ENCODE measurements around the gene MALAT1.

MALAT1 gene

GRCh38 chr11:65540290-65541092 is 41.6 kb downstream of the MALAT1 start:
- no peak for DNase-seq

DNA sequence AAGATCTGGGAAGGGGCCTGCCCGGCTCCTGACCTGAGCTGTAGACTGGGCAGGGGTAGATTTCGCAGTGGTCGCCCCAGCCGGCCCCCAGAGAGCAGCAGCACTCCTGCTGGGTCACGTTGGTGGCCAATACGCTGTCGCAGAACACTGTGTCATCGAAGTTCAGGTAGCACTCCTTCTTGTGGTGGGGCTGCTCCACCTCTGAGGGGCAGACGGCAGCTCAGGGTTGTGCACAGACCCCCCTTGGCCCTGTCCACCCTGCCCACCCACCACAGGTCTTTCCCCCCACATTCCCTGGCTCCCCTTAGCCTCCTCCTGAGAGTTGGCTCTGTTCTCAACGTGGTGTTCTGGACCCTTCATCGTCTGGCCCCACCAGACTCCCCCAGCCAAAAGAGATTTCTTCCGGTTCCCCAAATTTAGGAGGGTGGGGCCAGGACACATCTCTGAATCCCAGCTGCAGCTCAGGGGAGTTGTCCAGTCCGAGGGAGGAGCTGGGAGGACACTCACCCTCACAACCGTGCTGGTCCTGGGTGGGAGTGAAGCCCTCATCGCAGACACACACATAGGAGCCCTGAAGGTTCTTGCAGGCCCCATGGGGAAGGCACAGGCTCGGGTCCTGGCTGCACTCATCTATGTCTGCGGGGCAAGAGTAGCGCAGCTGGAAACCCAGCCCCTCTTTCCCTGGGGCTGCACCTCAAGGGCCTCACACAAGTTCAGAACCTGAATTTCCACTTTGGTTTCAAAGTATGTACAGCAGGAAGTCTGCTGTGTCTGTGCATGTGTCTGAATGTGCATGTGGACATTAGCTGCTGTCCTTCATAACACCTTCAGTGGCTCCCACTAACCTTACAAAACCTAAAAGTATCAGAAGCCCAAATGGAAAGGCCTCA is 42.5 kb downstream of the MALAT1 start:
- no peak for DNase-seq

GRCh38 chr11:65542738-65543390 is 44.0 kb downstream of the MALAT1 start:
- no peak for DNase-seq

DNA sequence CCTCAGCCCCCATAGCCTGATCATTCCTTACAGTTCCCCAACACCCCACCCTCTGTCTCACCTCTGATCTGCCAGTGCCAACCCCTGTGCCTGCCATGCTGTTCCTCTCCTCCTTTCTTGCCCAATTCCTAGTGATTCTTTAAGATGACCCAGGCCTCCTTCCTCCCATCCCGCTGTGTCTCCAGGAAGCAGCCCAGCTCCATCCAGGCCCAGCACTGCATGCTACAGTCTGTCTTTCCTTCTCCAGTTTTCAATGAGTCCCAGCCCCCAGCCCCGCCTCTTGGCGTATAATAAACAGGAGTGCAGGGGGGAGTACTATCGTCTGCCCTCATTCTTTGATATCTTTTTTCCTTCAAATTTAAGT is 47.0 kb downstream of the MALAT1 start:
- no peak for DNase-seq

DNA sequence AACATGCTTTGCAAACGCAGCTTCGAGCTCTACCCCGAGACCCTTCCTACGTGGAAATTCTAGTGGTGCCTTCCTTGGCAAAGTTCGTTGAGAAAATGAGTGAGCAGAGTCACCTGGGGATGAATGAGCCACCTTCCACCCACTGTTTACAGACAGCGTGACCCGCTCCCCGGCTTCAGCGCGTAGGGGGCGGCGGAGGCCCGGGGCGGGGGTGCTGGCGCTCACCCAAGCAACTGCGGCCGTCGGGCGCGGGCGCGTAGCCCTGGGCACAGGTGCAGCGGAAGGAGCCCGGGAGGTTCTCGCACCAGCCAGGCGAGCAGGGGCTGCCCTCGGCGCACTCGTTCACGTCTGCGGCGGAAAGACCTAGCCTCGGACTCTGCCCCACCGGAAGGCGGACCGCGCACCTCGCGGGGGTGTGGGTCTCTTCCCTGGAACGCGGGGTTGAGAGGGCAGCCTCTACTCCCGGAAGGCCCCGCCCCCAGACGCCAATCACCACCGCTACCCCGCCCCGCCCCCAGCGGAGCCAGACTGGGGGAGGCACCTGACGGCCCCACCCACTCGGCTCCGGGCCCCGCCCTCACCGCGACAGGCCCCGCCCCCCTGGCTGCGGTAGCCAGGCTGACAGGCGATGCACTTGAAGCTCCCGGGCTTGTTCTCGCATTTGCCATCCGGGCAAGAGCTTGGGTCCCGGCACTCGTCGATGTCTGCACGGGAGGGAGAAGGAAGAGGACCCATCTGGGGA is 47.5 kb downstream of the MALAT1 start:
- no peak for DNase-seq

DNA sequence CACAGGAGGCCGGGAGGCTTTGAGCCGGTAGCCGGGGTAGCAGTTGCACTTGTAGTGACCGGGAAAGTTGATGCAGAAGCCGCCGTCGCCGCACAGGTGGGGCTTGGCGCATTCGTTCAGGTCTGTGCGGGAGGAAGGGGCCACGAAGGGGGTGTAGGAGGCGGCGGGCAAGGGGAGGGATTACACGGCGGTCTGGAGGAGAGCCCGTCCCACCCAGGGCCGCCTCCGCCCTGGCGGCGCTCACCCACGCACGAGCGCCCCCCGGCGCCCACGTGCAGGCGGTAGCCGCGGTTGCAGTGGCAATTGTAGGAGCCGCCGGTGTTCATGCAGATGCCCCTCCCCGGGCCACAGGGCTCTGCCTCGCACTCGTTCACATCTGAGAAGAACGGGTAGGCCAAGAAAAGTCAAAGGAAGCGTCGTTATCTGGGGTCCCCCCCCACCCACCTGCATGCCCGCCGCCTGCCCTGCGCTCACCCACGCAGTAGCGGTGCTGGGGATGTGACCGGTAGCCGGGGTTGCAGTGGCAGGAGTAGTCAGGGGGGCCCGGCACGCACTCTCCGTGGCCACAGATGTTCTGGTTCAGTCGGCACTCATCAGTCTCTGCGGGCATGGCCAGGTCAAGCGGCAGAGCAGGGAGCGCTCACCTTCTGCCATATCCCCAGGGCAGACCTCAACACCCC is 48.7 kb downstream of the MALAT1 start:
- DNase-seq = no peak

DNA sequence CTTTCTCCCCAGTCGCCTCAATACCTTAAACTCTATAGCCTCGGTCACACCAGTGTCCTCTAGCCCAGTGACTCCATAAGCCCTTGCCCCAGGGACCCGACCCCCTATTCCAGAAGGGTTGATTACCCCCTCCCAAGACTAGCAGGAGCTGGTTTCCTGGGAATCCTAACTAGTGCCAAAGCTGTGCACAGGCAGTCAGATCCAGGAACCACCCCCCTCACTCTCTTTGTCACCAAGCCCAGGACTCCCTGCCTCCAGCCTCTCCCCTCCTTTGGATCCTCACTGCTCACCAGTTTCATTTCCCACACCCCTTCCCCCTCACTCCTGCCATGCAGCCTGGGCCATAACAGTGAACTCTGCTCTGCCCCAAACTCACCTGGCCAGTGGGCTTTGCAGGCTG is 49.5 kb downstream of the MALAT1 start:
- no peak for DNase-seq

GRCh38 chr11:65549096-65549495 is 50.3 kb downstream of the MALAT1 start:
- DNase-seq = no peak

- DNase-seq = no peak
Observed at GRCh38 chr11:65551572-65552387, 52.9 kb downstream of the MALAT1 start.

DNA sequence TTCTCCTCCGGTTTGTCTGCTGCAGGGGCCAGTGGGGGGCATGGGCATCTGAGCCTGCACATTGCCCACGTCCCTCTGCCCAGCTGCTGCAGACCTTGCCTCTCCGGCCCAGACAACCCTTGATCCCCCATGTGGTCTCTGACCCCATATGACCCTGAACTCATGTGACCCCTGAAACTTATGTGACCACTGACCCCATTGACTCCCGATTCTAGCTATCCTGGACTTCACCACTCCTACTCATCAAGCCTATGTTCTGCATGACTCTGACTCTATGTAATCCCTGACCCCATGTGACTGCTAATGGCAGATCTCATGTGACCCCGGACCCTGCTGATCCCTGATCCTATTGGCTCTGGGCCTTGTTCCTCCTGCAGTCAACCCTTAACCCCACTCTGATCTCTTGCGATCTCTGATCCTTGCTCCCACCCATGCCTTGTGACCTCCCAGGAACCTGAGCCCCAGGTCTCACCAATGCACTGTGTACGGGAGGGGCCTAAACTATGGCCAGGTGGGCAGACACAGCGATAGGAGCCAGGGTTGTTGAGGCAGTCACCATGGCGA is 53.6 kb downstream of the MALAT1 start:
- no peak for DNase-seq

DNA sequence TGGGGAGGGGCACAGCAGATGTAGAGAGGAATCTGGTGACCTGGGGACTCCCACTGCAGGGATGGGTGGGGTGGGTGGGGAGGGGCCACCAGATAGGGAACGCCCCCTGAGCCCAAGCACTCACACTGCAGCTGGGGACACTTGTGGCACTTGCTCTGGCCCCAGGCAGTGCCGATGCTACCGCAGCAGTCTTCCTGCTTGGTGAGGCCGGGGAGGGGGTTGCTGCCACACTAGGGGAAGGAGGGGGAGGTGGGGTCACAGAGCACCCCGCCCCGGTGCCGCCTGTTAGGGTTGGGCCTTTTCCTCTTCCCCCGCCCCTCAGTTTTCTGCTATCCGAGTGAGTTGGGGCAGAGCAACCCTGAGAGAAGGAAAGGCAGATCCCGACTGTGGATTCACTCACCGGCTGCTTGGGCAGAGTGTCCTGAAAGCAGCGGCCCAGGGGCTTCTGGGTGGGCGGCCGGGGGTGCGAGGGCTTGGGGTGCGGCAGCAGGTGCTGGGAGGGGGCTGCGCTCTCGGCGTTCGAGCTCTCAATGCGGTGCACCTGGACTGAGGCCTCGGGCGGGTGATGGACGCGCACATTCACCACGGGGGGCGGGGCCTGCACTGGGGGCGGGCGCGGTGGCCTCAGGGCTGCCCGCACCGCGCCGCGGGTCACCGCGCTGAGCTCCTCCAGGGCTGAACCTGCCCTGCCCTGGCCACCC is 54.6 kb downstream of the MALAT1 start:
- no peak for DNase-seq

DNA sequence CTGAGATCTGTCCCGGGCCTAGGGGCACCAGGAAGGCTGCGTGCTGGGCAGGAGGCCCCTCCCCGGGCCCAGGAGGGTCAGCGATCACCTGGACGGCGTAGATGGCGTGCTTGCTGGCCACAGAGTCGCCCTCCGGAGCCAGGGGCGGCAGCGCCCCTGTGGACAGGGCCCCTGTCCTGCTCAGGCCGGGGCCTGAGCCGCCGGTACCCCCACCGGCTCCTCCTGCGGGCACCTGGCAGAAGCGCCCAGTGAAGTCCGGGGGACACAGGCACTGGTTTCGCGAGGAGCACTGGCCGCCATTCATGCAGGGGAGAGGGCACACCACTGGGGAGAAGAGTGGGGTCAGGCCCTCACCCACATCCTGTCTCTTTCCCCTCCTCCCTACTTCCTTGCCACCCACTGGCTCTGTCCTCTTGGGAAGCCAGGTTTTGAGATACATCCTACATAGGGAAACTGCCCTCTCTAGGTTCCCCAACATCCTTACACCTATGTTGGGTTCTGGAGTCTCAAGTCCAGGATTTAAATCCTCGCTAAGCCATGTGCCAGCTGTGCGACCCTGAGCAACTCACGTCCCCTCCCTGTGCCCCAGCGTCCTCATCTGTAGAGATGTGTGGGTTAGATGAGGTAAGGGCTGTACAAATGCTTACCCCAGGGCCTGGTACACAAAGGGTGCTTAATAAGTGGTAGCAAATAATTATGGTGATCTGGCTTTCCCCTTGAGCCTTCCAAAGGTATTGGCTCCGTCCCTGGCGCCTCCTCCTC is 55.4 kb downstream of the MALAT1 start:
- no peak for DNase-seq

GRCh38 chr11:65554842-65555430 is 56.1 kb downstream of the MALAT1 start:
- no peak for DNase-seq

GRCh38 chr11:65555693-65556231 is 56.9 kb downstream of the MALAT1 start:
- no peak for DNase-seq
